Measurements from ENCODE around the gene PLEKHA6.

Gene PLEKHA6

GRCh38 chr1:204336421-204337035 lies 23.2 kb downstream of the PLEKHA6 start:
- no peaks in the 10 kb centered on the region for H3K79me2 ChIP-seq (ENCODE audit: control insufficient read depth, low read length)
- no peak overlapping the region for H3K4me2 ChIP-seq (ENCODE audit: low read length)
- H3K4me1 ChIP-seq (ENCODE audit: control insufficient read depth, low read length), result no peaks in the 10 kb centered on the region
- H3K36me3 ChIP-seq (ENCODE audit: control insufficient read depth, low read length), result no peaks in the 10 kb centered on the region
- H4K20me1 ChIP-seq (ENCODE audit: control insufficient read depth, insufficient read depth, low read depth, low read length), result no peaks in the 10 kb centered on the region
- H3K4me3 ChIP-seq (ENCODE audit: low read length), result no peak overlapping the region
- H3K9me2 ChIP-seq (replicated peaks; ENCODE audit: control insufficient read depth, low read length), result no peaks in the 10 kb centered on the region
- H3K27me3 ChIP-seq (ENCODE audit: control insufficient read depth, low read length), result peaks cover 28% of the 10 kb centered on the region
- TF ChIP-seq, protein P1, sequence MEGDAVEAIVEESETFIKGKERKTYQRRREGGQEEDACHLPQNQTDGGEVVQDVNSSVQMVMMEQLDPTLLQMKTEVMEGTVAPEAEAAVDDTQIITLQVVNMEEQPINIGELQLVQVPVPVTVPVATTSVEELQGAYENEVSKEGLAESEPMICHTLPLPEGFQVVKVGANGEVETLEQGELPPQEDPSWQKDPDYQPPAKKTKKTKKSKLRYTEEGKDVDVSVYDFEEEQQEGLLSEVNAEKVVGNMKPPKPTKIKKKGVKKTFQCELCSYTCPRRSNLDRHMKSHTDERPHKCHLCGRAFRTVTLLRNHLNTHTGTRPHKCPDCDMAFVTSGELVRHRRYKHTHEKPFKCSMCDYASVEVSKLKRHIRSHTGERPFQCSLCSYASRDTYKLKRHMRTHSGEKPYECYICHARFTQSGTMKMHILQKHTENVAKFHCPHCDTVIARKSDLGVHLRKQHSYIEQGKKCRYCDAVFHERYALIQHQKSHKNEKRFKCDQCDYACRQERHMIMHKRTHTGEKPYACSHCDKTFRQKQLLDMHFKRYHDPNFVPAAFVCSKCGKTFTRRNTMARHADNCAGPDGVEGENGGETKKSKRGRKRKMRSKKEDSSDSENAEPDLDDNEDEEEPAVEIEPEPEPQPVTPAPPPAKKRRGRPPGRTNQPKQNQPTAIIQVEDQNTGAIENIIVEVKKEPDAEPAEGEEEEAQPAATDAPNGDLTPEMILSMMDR (IDR thresholded peaks at IDR 0.05; ENCODE audit: low read depth, low read length, poor library complexity, severe bottlenecking), result no peak
- H3F3A ChIP-seq (ENCODE audit: control insufficient read depth, insufficient read depth), result no peaks in the 10 kb centered on the region
- no peaks in the 10 kb centered on the region for H3K9me3 ChIP-seq (ENCODE audit: control insufficient read depth, insufficient read depth, low read length)
- no peak overlapping the region for H3K27ac ChIP-seq (ENCODE audit: low read depth, low read length)

- Histone ChIP-seq H3K4me2 (ENCODE audit: low read length) (no peak overlapping the region), H4K20me1 (ENCODE audit: control insufficient read depth, insufficient read depth, low read depth, low read length) (no peaks in the 10 kb centered on the region), H3F3A (ENCODE audit: control insufficient read depth, insufficient read depth) (no peaks in the 10 kb centered on the region), H3K27ac (ENCODE audit: low read depth, low read length) (no peak overlapping the region), H3K4me1 (ENCODE audit: control insufficient read depth, low read length) (no peaks in the 10 kb centered on the region), H3K79me2 (ENCODE audit: control insufficient read depth, low read length) (no peaks in the 10 kb centered on the region), H3K9me3 (ENCODE audit: control insufficient read depth, insufficient read depth, low read length) (no peaks in the 10 kb centered on the region), H3K27me3 (ENCODE audit: control insufficient read depth, low read length) (peaks cover 31% of the 10 kb centered on the region), H3K36me3 (ENCODE audit: control insufficient read depth, low read length) (no peaks in the 10 kb centered on the region), H3K9me2 (replicated peaks; ENCODE audit: control insufficient read depth, low read length) (no peaks in the 10 kb centered on the region), H3K4me3 (ENCODE audit: low read length) (no peak overlapping the region)
- TF ChIP-seq, protein P1 (IDR thresholded peaks at IDR 0.05; ENCODE audit: low read depth, low read length, poor library complexity, severe bottlenecking), result no peak
- no peak for TF ChIP-seq EZH2phosphoT487 (IDR thresholded peaks at IDR 0.05; ENCODE audit: borderline replicate concordance, low read length)
Measured at GRCh38 chr1:204335533-204335932, 24.2 kb downstream of the PLEKHA6 start.

GRCh38 chr1:204335085-204335484 lies 24.6 kb downstream of the PLEKHA6 start:
- peaks cover 29% of the 10 kb centered on the region for H3K27me3 ChIP-seq (ENCODE audit: control insufficient read depth, low read length)

More at GRCh38 chr1:204335085-204335484, 24.6 kb downstream of the PLEKHA6 start:
- H3F3A ChIP-seq (ENCODE audit: control insufficient read depth, insufficient read depth), result no peaks in the 10 kb centered on the region
- no peaks in the 10 kb centered on the region for H3K36me3 ChIP-seq (ENCODE audit: control insufficient read depth, low read length)
- no peak for TF ChIP-seq EZH2phosphoT487 (IDR thresholded peaks at IDR 0.05; ENCODE audit: borderline replicate concordance, low read length)
- TF ChIP-seq, protein P1 (IDR thresholded peaks at IDR 0.05; ENCODE audit: low read depth, low read length, poor library complexity, severe bottlenecking), result no peak
- no peaks in the 10 kb centered on the region for H3K4me1 ChIP-seq (ENCODE audit: control insufficient read depth, low read length)
- no peaks in the 10 kb centered on the region for H3K9me3 ChIP-seq (ENCODE audit: control insufficient read depth, insufficient read depth, low read length)
- H3K9me2 ChIP-seq (replicated peaks; ENCODE audit: control insufficient read depth, low read length), result no peaks in the 10 kb centered on the region
- H3K79me2 ChIP-seq (ENCODE audit: control insufficient read depth, low read length), result no peaks in the 10 kb centered on the region
- H3K4me2 ChIP-seq (ENCODE audit: low read length), result no peak overlapping the region
- H4K20me1 ChIP-seq (ENCODE audit: control insufficient read depth, insufficient read depth, low read depth, low read length), result no peaks in the 10 kb centered on the region
- H3K4me3 ChIP-seq (ENCODE audit: low read length), result no peak overlapping the region
- no peak overlapping the region for H3K27ac ChIP-seq (ENCODE audit: low read depth, low read length)

Data from DOHH2 (cell line).